SH-SY5Y (cell line): ENCODE data around the gene EML5.

Experiments
- GATA2 ChIP-seq: IDR thresholded peaks from 2 replicates; pipeline ENCODE4 v1.6.1; 2011; ENCODE audit warnings: mild to moderate bottlenecking, low read depth, low read length
- GATA3 ChIP-seq: IDR thresholded peaks from 2 replicates; pipeline ENCODE4 v1.6.1; 2011; ENCODE audit warnings: low read depth, mild to moderate bottlenecking, low read length, moderate library complexity

DNA sequence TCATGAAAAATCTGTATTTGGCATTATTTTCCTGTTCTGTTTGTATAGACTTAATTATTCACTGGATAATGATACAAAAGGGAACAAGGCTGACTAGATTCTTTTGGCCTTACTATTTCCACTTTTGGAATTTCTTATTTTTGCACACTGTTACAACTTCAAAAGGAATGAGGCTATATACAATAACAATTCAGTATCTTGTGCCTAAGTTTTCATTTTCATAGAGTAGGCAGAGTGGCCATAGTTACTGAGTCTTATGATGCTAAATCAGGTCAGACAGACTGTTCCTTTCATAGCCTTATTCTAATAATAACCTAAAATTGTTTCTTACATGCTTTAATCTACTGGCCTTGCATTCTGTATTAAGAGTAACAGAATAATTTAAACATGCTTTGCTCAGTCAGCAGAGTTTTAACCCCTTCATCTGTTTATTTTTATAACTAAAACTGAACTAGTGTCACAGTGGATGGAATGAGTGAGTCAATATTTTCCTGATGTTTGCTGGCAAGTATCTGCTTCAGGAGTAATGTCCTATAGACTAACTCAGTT is 42.2 kb upstream of the EML5 start:
- TF ChIP-seq GATA3 (no peak), GATA2 (no peak)
